Measurements from ENCODE around the gene CACNG4.

Gene CACNG4

DNA sequence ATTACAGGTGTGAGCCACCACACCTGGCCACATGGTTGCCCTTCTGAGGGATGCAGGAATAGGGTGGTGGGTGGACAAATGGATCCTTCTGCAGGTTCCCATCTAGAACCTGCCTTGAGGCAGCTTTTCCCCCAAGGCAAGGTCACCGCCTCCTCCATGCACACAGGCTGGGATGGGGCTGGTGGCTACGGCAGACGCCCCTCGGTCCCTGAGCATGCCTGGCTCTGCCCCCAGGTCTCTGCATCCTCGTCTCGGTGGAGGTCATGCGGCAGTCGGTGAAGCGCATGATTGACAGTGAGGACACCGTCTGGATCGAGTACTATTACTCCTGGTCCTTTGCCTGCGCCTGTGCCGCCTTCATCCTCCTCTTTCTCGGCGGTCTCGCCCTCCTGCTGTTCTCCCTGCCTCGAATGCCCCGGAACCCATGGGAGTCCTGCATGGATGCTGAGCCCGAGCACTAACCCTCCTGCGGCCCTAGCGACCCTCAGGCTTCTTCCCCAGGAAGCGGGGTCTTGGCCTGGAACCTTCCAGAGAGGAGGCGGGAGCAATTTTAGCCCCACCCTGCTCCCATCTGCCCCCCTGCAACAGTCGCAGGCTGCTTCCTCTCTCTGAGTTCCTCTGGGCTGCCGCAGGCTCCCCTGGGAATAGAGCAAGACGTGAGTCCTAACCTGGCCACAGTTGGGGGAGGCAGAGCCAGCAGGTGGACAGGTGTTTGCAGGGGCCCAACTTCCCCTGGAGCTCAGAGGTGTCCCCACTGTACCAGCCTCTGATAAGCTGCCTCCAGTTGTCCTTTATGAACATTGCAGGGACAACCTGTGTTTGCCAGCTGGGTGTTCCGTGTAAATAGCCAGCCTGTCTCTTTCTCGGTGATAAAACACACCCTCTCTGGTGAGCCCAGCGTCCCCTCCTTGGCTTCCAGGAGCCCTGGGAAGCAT is 91.6 kb downstream of the CACNG4 start:
- in situ Hi-C loops (cut with HindIII; ENCODE audit: low sequenced_read_pairs), result no loop called here

DNA sequence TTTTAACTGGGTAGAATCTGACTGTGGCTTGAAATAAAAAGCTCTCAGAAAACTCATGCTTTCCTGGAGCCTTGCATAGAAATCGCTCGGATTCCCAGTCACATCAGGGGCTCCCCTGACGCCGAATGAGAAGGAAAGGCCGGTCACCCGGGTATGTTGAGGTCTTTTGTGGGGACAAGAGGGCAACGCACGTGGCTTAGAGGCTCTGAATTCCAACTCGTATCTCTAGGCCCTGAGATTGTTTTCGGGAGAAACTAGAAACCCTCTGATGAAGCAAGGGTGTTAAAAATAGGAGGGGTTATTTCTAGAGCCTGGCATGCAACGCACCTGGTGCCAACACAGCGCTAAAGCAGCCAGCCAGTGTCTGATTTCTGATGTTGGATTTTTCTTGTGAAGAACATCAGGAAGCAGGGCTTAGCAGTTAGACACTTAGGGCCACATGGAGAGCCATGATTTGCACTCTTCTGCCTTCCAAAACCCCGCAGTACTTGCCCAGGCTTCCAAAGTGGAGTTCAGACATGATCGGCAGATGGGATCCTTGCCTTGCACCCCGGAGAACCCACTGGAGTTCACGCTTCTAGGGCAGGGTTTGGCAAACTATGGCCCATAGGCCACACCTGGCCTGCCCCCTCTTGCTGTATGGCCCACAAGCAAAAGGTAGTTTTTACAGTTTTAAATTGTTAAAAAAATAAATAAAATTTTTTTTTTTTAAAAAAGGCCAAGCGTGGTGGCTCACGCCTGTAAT is 92.4 kb downstream of the CACNG4 start:
- in situ Hi-C loops (cut with HindIII; ENCODE audit: low sequenced_read_pairs), result no loop called here

DNA sequence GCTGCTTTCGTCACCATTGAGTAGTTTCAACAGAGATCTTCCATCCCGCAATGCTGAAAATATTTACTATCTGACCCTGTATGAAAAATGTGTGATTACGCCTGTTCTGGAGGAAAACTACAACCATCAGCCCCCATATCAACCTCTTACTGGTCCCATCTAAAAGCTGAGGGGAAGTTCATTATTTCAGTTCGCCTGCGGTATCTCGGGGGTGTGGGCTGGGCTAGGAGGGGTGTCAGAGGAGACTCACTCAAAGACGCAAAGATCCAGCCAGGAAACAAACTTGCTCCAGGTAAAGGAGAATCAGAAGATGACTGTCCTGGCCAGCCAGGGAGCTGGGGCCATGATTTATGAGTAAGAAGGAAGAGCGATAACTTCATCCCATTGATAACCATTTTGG is 93.5 kb downstream of the CACNG4 start:
- in situ Hi-C loops (cut with HindIII; ENCODE audit: low sequenced_read_pairs), result no loop called here

DNA sequence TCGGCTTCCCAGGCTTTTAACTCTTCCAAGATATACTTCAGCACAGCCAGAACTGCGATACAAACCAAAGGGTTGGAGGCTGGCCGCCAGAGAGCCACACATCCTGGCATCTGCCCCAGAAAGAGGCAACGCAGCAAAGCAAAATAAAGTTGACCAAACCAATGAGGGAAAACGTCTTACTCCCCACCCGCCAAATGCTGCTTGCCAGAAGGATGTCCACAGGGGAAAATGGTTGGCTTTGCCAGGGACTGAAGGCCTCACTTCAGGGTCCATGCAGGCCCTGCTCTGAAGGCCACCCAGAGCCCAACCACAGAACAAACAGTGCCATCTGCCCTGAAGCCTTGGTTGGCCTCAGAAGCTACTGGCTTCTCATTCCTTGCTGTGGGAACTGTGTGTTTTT is 94.9 kb downstream of the CACNG4 start:
- in situ Hi-C loops (cut with HindIII; ENCODE audit: low sequenced_read_pairs), result no loop called here

DNA sequence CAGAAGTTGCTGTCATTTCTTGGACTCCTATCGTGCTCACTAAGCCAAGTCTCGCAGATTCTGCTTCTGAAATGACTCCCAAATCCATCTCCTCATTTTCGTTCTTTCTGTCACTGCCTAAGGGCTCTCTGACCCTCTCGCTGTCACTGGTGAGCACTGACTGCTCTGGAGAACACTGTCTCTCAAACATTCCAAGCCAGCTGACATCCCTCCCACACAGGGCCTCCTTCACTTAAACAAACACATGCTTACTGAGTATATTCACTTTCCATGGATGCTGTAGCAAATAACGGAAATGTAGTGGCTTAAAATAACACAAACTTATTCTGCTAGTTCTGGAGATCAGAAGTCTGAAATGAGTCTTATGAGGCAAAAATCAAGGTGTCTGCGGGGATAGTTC is 98.6 kb downstream of the CACNG4 start:
- in situ Hi-C loops (cut with HindIII; ENCODE audit: low sequenced_read_pairs), result no loop called here

DNA sequence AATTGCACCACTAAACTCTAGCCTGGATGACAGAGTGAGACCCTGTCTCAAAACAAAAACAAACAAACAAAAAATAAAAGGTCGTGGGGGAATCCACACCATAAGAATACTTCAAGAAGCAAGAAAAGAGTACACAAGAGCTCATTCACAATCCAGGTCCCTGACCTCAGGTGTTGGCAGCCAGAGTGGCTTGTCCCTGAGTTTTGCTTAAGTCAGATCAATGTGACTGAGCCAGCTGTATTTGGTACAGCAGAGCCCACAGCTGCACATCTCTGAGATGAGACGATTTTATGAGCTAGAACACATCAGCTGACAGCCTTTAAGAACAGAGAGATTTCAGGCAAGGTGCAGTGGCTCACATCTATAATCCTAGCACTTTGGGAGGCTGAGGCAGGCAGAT is 102.2 kb downstream of the CACNG4 start:
- in situ Hi-C loops (cut with HindIII; ENCODE audit: low sequenced_read_pairs), result no loop called here

DNA sequence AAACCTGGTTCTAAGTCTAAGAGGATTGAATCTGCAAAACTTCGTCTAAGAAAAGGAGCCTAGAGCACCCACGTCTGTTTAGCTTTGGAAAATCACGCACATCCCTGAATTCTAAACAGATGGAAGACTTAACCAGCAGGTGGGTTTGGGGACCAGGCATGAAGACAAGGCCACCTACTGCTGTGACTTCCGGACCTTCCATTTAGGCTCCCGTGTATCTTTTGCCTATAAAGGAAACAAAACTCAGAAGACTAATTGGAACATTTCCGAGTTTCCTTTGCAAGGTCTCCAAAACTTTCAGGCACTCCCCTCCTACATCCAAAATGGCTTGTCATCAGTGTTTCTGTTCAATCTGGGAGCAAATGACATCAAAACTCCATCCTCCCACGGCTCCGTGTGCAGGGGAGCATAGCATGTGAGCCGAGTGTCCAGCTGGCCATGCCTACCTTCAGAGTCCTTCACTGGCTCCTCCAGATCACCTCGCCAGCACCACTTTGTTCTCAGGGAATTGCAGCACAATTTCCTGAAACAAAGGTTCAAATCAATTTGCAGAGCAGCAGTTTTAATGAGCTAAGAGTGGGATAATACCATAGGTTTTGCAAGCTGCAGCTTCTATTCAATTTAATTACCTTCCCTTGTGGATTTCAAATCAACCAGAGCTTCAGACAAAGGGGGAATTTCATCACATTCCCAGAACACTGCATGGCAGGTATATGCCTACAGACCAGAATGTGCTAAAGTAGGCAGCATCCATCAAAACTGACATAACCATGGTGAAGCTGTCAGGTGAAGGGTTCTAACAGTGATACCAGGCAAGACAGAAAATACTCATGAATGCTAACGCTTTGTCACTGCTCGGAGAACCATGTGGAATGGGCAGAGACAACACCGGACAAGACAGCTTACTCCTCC is 103.3 kb downstream of the CACNG4 start:
- in situ Hi-C loops (cut with HindIII; ENCODE audit: low sequenced_read_pairs), result no loop called here

DNA sequence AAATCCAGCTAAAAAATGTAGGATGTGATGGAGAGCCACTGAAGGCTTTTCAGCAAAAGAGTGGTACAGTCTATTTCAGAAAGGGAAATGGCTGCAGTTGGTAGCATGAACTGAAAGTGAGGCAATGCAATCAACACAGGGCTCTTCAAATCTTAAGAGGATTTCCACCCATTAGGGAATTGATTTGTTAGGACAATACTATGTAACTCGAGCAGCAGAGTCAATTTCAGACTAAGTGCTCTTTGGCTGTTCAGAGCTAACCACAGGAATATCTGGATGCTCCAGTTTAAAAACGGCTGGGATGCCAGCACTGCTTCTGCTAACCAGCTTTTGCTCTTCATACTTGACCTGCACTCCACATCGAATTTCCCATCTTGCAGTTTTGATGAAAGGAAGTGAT is 104.5 kb downstream of the CACNG4 start:
- in situ Hi-C loops (cut with HindIII; ENCODE audit: low sequenced_read_pairs), result no loop called here

DNA sequence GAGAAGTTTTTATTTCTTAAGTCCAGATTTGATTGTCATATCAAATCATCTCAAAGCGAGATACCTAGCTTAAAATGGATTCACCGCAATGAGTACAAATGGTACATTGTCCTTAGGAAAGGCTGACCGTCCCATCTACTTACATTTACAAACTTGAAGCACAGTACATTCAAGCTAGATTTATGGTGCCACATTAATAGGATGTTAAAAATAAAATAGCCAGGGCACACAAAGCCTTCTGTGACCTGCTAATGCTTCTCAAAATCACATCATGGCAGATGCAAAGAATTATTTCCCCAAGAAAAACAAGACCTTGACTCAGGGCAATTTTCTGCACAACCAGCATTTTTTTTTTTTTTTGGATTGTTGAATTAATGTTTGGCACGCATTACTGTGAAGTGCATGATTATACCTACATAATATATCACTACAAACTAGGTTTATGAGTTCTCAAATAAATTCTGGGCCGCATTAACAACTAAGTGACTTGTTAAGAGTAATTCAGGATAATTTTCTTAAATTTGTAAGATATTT is 105.2 kb downstream of the CACNG4 start:
- in situ Hi-C loops (cut with HindIII; ENCODE audit: low sequenced_read_pairs), result no loop called here

DNA sequence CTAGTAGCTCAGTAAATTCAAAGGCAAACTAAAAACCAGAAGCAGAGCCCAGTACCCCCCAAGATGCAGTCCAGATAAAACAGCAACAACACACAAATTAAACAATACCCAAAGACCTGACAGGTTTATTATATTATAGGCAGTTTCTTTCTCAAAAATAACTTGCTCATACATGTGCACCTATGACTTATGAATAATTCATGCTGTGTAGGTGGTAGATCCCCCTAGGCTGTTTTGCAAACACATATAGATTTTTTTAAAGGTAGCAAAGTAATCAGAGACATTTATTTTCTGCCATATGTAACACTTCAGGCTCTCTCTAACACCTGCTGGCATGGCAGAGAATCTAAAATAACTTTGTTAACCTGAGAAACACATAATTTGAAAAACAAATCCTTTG is 107.1 kb downstream of the CACNG4 start:
- in situ Hi-C loops (cut with HindIII; ENCODE audit: low sequenced_read_pairs), result no loop called here

DNA sequence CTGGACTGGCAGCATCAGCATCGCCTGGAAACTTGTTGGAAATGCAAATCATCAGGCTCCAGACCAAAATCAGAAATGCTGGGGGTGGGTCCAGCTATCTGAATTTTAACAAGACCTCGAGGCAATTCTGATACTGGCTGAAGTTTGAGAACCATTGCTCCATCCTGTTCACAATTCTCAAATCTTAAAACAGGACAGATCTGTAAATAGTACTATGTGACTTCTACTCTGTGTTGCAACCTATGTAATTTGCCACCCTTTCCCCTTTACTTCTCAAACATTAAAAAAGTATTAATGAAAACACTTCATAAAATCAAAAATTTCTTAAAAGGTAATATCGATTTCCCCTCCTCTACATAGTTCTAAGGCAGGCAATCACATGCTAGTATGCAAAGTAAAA is 108.4 kb downstream of the CACNG4 start:
- in situ Hi-C loops (cut with HindIII; ENCODE audit: low sequenced_read_pairs), result no loop called here

DNA sequence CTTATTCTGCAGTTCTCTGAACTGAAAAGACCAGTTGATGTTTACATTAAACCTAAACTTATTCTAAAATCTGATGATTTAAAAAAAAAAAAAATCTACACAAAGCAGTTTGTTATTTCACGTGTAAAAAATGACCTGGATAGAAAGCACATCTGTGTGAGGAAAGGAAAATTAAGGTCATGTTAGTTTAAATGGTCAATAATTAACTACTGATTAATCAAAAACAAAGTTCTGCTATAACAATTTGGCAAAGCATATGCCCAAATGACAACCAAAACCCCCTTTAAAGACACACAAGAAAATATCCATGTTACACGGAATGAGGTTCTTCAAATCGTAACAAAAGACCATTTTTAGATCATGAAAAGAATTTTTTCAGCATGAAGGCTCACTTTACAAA is 110.3 kb downstream of the CACNG4 start:
- in situ Hi-C loops (cut with HindIII; ENCODE audit: low sequenced_read_pairs), result no loop called here

DNA sequence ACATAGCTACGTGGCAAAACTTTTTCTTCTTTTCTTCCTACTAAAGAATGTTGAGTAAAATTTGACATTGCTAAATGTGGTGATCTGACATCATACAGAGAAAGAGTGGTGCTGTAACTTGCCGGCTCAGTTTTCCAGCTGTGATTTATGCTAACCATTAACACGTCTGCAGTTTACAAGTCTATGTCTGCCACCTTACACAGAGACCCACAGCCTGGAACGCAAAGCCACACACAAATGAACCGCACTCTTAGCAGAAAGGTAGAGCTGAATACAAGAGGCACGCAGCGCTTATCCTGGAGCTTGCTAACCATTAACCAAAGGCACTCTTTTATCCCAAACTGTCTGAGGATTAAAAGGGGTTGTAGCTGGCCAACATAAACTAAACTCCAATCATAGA is 111.8 kb downstream of the CACNG4 start:
- in situ Hi-C loops (cut with HindIII; ENCODE audit: low sequenced_read_pairs), result no loop called here

DNA sequence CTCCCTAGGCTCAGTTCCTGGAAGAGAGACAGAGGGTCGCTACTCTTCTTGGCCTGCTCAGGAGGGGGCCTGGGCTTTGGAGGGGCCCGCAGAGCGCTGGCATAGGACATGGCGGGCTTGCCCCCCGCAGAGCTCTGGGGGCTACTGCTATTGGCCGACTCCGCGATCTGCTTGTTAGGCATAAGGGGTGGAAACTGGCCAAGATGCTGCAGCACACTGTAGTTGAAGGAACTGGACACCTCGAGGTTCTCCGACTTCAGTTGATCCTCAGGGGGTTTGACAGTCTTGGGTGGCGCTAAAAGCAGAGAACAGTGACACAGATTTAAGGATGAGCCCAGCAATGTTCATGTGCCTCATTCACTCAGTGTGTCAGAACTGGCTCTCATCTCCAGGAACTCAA is 113.8 kb downstream of the CACNG4 start:
- in situ Hi-C loops (cut with HindIII; ENCODE audit: low sequenced_read_pairs), result no loop called here

DNA sequence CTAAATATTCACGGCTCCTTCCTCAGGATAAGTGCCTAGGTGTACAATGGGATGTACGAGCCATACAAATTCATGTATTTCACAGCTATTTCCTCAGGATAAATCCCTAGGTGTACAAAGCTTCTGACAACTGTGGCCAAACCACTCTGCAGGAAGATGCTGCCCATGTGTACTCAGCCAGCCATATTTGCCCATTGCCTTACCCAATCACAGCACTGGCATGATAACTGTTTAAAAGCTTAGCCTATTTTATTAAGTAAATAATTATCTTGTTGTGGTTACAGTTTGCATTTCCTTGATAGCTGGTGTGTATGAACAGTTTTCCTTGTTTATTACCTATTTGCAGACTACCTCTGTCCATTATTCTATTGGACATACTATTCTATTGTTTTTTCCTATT is 115.0 kb downstream of the CACNG4 start:
- in situ Hi-C loops (cut with HindIII; ENCODE audit: low sequenced_read_pairs), result no loop called here

DNA sequence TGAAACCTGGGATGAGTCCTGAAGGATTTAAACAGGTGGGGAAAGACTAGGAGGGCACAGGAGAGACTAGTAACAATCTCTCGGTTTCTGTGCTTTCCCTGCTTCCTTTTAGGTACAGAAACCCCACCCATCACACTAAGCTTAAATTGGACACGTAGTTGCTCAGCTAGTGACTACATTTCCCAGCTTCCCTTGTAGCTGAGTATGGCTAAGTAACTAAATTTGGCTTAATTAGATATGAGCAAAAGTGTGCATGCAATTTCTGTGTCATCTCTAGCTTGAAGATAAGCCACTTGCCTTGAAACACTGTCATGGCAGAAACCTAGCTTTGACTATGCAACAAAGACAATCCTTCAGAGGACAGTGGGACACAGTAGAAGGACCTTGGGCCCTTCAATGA is 116.3 kb downstream of the CACNG4 start:
- in situ Hi-C loops (cut with HindIII; ENCODE audit: low sequenced_read_pairs), result no loop called here

DNA sequence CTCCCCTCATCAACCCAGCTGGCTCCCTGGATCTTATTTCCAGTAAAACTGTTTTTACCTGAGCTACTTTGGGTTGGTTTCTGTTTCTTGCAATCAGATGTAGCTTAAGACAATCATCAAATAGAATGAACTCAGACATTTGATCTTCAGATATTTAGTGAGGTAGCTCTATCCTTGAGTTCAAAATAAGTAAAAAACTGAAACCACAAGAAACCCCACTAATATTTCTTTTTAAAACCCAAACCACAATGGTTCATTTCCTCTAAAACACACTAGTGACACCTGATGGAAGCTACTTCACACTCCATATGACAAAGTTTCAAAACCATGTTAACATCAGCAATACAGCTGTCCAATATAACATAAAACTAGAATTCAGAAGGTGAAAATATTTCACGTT is 117.6 kb downstream of the CACNG4 start:
- in situ Hi-C loops (cut with HindIII; ENCODE audit: low sequenced_read_pairs), result no loop called here
